GM20000 (cell line): ENCODE measurements around the gene BCL2L13.
A peak's percentile ranks its signal among the peaks of the same experiment; 100 is the strongest.

Experiments used
- DNase-seq: peaks from one replicate; pipeline ENCODE4 v3.0.0; 2012; ENCODE audit warnings: low spot score
- TF ChIP-seq, protein P1 (sequence below): IDR thresholded peaks from 2 replicates; pipeline ENCODE4 v1.5.1; 2012; ENCODE audit warnings: mild to moderate bottlenecking, control low read depth; ENCODE audit errors: extremely low read depth, missing control alignments

BCL2L13 gene

DNA sequence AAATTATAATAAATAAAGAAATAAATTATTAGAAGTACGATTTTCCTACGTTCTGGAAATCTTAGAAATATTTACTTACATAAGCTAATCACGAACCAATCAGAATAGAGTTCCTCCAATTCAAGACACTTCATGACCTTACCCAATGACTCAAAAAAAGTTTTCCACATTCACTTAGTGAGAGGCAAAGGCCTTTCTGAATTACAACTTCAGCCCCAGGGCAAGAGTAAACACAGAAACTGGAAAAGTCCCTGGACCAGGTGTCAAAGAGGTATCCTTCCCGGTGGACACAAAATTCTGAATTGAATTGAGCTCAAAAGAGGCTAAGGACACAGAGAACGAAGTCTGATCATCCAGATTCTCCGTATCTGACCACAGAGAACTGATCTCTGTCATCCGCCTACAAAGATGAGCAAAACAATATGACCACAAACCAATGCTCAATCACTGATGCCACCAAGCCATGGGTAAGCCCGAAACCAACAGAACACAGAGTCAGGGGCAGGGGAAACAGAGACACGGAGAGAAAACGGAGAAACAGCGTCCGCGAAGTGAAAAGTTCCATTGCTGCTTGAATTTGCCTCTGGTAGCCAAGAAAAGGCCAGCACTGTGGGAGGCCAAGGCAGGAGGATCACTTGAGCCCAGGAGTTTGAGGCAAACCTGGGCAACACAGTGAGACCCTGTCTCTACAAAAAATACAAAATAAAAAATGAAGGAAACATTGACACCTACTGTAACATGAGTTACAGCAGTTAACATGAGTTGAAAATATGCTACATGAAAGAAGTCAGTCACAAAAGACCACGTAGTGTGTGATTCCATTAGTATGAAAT is 128.9 kb downstream of the BCL2L13 start:
- TF ChIP-seq, protein P1, sequence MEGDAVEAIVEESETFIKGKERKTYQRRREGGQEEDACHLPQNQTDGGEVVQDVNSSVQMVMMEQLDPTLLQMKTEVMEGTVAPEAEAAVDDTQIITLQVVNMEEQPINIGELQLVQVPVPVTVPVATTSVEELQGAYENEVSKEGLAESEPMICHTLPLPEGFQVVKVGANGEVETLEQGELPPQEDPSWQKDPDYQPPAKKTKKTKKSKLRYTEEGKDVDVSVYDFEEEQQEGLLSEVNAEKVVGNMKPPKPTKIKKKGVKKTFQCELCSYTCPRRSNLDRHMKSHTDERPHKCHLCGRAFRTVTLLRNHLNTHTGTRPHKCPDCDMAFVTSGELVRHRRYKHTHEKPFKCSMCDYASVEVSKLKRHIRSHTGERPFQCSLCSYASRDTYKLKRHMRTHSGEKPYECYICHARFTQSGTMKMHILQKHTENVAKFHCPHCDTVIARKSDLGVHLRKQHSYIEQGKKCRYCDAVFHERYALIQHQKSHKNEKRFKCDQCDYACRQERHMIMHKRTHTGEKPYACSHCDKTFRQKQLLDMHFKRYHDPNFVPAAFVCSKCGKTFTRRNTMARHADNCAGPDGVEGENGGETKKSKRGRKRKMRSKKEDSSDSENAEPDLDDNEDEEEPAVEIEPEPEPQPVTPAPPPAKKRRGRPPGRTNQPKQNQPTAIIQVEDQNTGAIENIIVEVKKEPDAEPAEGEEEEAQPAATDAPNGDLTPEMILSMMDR, result no peak
- DNase-seq, result peak; percentile 71

DNA sequence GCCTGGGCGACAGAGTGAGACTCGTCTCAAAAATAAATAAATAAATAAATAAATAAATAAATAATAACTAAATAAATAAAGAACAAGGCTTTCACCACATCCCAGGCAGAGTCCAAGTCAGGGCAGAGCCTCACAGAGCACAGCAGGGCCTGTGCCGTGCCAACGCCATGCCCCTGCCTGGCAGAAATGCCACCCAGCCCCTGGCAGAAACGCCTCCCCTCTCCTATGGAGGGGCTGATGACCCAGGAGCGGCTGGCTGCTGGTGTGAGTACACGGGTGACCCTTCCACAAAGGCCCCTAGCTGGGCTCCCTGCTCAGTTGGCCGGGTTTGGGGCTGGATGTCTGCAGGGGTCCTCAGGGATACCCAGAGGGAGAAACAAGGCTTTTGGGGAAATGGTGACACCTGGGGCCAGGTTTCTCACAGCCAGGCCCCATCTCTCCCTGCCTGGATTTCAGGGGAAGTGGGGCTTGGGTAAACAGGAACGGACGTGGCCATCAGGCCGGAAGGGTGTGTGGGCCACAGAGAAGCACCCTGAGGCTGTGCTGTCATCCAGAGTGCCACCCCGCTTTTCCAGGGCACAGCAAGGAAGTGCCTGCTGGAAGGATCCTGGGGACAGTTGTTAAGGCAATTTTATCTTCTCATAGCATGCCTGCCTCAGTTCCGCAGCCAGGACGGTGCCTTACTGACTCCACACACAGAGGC is 130.6 kb downstream of the BCL2L13 start:
- TF ChIP-seq, protein P1, result no peak

DNA sequence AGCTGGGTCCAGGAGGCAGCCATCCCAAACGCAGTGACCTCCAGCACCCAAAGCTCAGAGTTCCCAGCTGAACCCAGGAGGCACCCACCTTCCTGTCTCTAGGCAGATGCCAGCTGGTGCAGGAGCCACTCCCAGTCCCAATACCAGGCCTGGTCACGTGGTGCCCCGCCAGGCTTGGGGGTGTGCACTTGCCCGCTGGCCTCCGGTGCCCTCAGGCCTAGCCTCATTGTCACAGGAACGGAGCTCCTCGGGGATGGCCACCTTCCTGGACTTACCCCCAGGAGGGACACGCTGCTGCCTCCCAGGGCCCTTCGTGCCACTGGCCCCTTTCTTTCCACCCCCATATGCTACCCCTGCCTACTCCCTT is 131.1 kb downstream of the BCL2L13 start:
- no peak for DNase-seq
- TF ChIP-seq, protein P1, result no peak

More for the DNA sequence above, 130.6 kb downstream of the BCL2L13 start:
- DNase-seq, result no peak

DNA sequence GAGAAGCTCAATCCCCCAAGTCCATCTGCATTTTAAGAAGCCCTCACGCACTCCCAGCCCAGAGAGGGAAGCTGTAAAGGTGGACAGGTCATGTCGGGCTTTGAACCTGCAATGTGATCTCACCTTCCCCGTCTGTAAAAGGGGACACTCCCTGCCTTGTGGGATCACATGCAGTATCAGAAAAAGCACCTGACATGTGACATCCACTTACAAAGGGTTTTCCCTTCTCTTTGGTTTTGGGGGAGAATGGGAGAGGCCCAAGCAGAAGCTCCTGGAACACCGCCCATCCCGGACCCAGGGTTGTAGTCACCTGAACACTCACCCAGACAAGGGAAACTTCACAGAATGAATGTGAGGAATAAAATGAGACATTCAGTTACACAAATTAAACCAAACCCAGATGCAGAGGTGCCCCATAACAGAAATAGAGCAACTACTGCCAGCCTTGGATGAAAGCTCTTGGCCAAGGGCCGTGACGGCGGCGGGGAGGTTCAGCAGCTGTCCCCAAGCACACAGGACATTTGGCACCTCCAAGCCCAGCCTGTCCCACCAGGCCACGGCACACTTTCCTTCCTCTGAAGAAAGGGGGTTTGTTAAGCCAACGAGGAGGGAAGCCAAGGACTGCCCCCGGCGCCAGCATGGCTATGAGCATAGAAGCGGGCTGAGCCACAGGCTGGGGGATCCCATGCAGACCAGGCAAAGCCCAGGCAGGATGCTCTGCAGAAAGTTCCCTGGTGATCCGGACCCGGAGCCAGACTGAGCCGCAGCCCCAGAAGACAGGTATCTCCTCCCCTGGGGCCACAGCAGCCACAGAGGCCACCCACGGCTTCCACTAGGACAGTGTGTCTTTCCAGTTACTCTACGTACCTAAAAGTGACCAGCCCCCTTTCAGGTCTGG is 131.9 kb downstream of the BCL2L13 start:
- no peak for DNase-seq
- TF ChIP-seq, protein P1, result no peak

DNA sequence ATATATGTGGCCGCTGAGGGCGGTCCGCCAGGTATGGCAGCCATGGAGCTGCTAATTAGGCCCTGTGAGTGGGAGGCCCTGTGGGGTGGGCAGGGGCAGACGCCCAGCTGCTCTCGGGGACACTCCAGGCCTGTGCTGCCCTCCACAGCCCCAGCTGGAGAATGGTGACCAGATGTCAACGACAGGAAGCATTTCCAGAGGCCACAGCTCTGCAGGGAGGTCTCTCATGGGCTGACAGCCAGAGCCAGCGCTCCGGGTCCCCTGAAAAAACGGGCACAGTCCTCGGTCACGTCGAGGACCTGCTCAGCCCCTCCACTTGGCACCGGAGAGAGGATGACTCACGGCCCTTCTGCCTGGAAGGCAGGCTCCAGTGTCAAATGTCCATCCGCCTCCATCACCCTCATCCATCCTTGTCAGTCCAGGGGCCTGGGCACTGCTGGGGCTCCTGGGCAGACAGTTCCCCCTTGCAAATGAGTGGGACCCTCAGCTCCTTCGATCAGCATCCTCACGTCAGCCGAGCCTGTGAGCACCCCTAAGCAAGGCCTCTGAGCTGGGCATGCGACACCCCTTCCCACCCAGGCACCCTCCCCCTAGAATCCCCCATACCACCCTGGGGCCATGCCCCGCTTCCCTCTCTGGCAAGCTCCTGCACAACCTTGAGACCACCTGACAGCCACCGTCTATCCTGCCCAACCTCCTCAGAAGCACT is 133.8 kb downstream of the BCL2L13 start:
- TF ChIP-seq, protein P1, result no peak
- no peak for DNase-seq

DNA sequence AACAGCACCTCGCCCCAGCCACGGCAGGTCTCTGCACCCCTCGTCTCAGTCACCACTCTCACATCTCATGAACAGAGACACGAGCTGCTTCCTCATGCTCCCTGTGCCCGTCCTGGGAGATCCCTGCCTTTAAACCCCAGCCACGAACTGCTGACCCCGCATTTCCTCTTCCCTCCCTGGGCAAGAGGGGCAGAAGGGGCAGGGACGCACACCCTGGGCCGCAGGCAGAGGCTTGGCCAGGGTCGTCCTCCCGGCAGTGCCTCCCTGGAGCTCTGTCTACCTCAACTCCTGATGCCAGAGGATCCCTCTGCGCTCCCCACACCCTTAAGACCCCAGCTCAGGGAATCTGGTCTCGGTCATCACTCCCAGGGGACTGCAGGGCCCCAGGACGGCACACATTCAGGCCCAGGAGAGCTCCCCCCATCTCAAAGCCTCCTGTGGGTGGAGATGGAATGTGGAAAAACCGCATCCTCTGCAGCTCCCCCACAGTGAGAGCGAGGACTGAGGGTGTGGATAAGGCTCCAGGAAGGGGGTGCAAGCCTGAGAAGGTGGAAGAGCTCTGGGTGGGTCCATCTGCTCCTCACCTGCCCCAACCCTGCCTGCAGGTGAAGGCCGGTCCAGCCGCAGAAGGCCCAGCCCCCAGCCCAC is 134.5 kb downstream of the BCL2L13 start:
- DNase-seq, result no peak
- TF ChIP-seq, protein P1, result no peak
